GM12878 (cell line): Measurements from ENCODE around the gene ERC2. TPM values are rescaled to one million over a fixed set of nuclear protein-coding genes. Genes with fewer than 3 reads are reported as not detected.

Experiments
- ATAC-seq: fragments of 200-7000 bp; cut with Tn5 transposase; 3 replicates; pipeline ENCODE4 v1.9.1; 2020; ENCODE audit warnings: mild to moderate bottlenecking, moderate library complexity
- BruUV-seq: library from RNA; stranded (reverse); fragments of 400-500 nt; replicated peaks from 2 replicates; lab custom pipeline; 2021; lab: Mats Ljungman, UMichigan
- CTCF ChIA-PET: fragments of 300-600 bp; sonication (Branson Sonifier 250); formaldehyde crosslinking; extraction: SDS; loops from one replicate; lab custom pipeline; 2021; ENCODE audit warnings: inconsistent platforms; lab: Yijun Ruan, JAX
- POLR2A ChIA-PET: fragments of 350-600 bp; formaldehyde crosslinking; extraction: SDS; loops from one replicate; lab custom pipeline; 2021; ENCODE audit warnings: inconsistent platforms; lab: Charles Lee
- RAD21 ChIA-PET: fragments of 300-600 bp; sonication (Branson Sonifier 250); formaldehyde crosslinking; loops from one replicate; lab custom pipeline; 2023; ENCODE audit warnings: antibody characterized with exemption; ENCODE audit not compliant: unreplicated experiment; lab: Charles Lee
- SMC1A ChIA-PET: fragments of 300-600 bp; sonication (Branson Sonifier 250); formaldehyde crosslinking; loops from one replicate; lab custom pipeline; 2023; ENCODE audit not compliant: unreplicated experiment, uncharacterized antibody; lab: Charles Lee
- DNase-seq: peaks from one replicate; pipeline ENCODE4 v3.0.0-alpha.2; 2011; ENCODE audit warnings: low read depth, low spot score
- FAIRE-seq: peaks from 3 replicates; lab custom pipeline; 2011; peaks lifted over from hg19 to GRCh38; lab: Jason Lieb, UNC
- H2AFZ ChIP-seq: 2 replicates; pipeline ENCODE4 v1.6.0; 2011; ENCODE audit warnings: low read depth, low read length, control low read depth; ENCODE audit not compliant: control insufficient read depth
- H3K27ac ChIP-seq: 2 replicates; pipeline ENCODE4 v1.5.1; 2011; ENCODE audit warnings: control low read depth; ENCODE audit not compliant: control insufficient read depth, insufficient read depth
- H3K27me3 ChIP-seq, 2 experiments: replicated peaks in 1 of 2; 2 replicates each; pipeline versions ENCODE4 v1.6.0 to v1.6.1; 2011; ENCODE audit warnings: low read length in 1 of 2; ENCODE audit not compliant: control insufficient read depth in 2 of 2, insufficient read depth in 2 of 2
- H3K36me3 ChIP-seq, 2 experiments: 2 replicates each; pipeline ENCODE4 v1.5.1; 2011; ENCODE audit warnings: low read length in 1 of 2; ENCODE audit not compliant: control insufficient read depth in 2 of 2, insufficient read depth in 2 of 2
- H3K4me1 ChIP-seq: 2 replicates; pipeline ENCODE4 v1.6.1; 2011; ENCODE audit warnings: mild to moderate bottlenecking, low read length, moderate library complexity, mixed read lengths; ENCODE audit not compliant: control insufficient read depth, insufficient read depth
- H3K4me2 ChIP-seq: 2 replicates; pipeline ENCODE4 v1.6.0; 2011; ENCODE audit warnings: control low read depth; ENCODE audit not compliant: control insufficient read depth, insufficient read depth
- H3K4me3 ChIP-seq: fragments of 200-600 bp; sonication (generic); 2 replicates; pipeline ENCODE4 v1.5.1; 2016
- H3K79me2 ChIP-seq: 2 replicates; pipeline ENCODE4 v1.6.0; 2011; ENCODE audit warnings: low read length; ENCODE audit not compliant: control insufficient read depth, insufficient read depth
- H3K9ac ChIP-seq: 2 replicates; pipeline ENCODE4 v1.8.0; 2011; ENCODE audit warnings: low read length, control low read depth, mixed read lengths; ENCODE audit not compliant: control insufficient read depth, insufficient read depth
- H3K9me3 ChIP-seq: replicated peaks from 3 replicates; pipeline ENCODE4 v1.5.1; 2011; ENCODE audit warnings: mild to moderate bottlenecking, low read length; ENCODE audit not compliant: control insufficient read depth, insufficient read depth
- H4K20me1 ChIP-seq: 2 replicates; pipeline ENCODE4 v1.6.0; 2011; ENCODE audit not compliant: control insufficient read depth, insufficient read depth
- CEBPZ ChIP-seq: fragments of 150-350 bp; IDR thresholded peaks from 2 replicates; pipeline ENCODE4 v1.6.1; 2016; ENCODE audit warnings: low read depth, low read length
- DPF2 ChIP-seq: fragments of 450-650 bp; IDR thresholded peaks from 2 replicates; pipeline ENCODE4 v1.6.1; 2017; ENCODE audit warnings: mild to moderate bottlenecking
- JUND ChIP-seq: IDR thresholded peaks from 2 replicates; pipeline ENCODE4 v1.6.1; 2012; ENCODE audit warnings: low read depth, mild to moderate bottlenecking, low read length, improper control_type of control experiment, moderate library complexity
- KDM1A ChIP-seq: fragments of 200-600 bp; sonication (generic); IDR thresholded peaks from 2 replicates; pipeline ENCODE4 v1.6.1; 2016; ENCODE audit warnings: borderline replicate concordance
- MLLT1 ChIP-seq: fragments of 450-650 bp; IDR thresholded peaks from 2 replicates; pipeline ENCODE4 v1.6.1; 2016; ENCODE audit warnings: mild to moderate bottlenecking
- NR2C2 ChIP-seq: IDR thresholded peaks from 2 replicates; pipeline ENCODE4 v1.6.1; 2011; ENCODE audit warnings: borderline replicate concordance, low read depth; ENCODE audit not compliant: control insufficient read depth, insufficient read length
- REST ChIP-seq: IDR thresholded peaks from 2 replicates; pipeline ENCODE4 v1.6.1; 2012; ENCODE audit warnings: mild to moderate bottlenecking, low read depth, low read length
- ZBTB33 ChIP-seq: fragments of 450-650 bp; IDR thresholded peaks from 2 replicates; pipeline ENCODE4 v1.6.1; 2017; ENCODE audit warnings: mild to moderate bottlenecking
- ZNF274 ChIP-seq: IDR thresholded peaks from one replicate; pipeline ENCODE4 v1.8.0; 2011; ENCODE audit not compliant: insufficient read length, insufficient read depth
- WGBS: methylation state at CpG from one replicate; pipeline ENCODE4 v1.1.6; 2016; ENCODE audit warnings: low lambda C conversion rate; ENCODE audit not compliant: insufficient replicate concordance, insufficient coverage; ENCODE audit errors: missing lambda C conversion rate; 5-methylcytosine and 5-hydroxymethylcytosine counted together
- in situ Hi-C: fragments of 300-500 bp; cut with MboI; formaldehyde crosslinking; loops from 9 replicates; pipeline ENCODE4 v1.14.3; 2018; ENCODE audit warnings: mixed read lengths
- intact Hi-C: fragments of 100-400 bp; cut with micrococcal nuclease; formaldehyde crosslinking; loops from one replicate; pipeline ENCODE4 v1.14.2; 2022; ENCODE audit not compliant: unreplicated experiment
- polyA plus RNA-seq, 11 experiments: library from polyadenylated mRNA; depleted of rRNA in 4 of 11; unstranded in 6 of 11; stranded (reverse) in 5 of 11; fragments of >200 nt; fragmentation: Nextera tagmentation in 4 of 11; fragmentation: Illumina TruSeq in 1 of 11; extraction: Ambion mirVana in 4 of 11; extraction: Trizol in 1 of 11; gene quantifications; 1 replicate in 1 of 11; 2 replicates in 10 of 11; pipeline versions ENCODE4 v1.2.1 to v1.2.3, GENCODE V29; 2011 to 2016; ENCODE audit warnings: inconsistent platforms in 2 of 11, missing spikeins in 2 of 11, low read depth in 1 of 11
- total RNA-seq, 4 experiments: library from RNA; depleted of rRNA in 3 of 4; stranded (reverse); fragments of >200 nt in 3 of 4; fragmentation: Illumina TruSeq in 1 of 4; extraction: Trizol in 1 of 4; gene quantifications; 2 replicates each; pipeline versions ENCODE4 v1.2.1 to v1.2.3, GENCODE V29; 2013 to 2021

ERC2 gene
- total and polyA plus RNA-seq, 10 of the 15 experiments (the other 5 are each of a cell fraction or from before 2014, with no cell fraction given) = 0.06 to 1.4 (median 0.12) TPM; not detected in 3

- intact Hi-C loops = no loop called here
- ATAC-seq = no peak
- RAD21 ChIA-PET = interaction anchor here (0.7 to 2.4 kb wide), 6 partner anchors 10 to 233 kb away, joined by 3 to 7 read pairs (median 4); no protein-coding TSS in a partner anchor
These were observed 750.2 kb downstream of the ERC2 start for GRCh38 chr3:55718074-55718473.

More at GRCh38 chr3:55718074-55718473, 750.2 kb downstream of the ERC2 start:
- no peak for DNase-seq
- H4K20me1 ChIP-seq = no peaks in the 10 kb centered on the region
- TF ChIP-seq MLLT1 = no peak
- TF ChIP-seq REST = no peak
- TF ChIP-seq ZBTB33 = no peak
- TF ChIP-seq DPF2 = no peak
- TF ChIP-seq JUND = no peak
- no peak for TF ChIP-seq CEBPZ
- no peak for TF ChIP-seq NR2C2
- TF ChIP-seq KDM1A = no peak
- no peak for TF ChIP-seq ZNF274
- FAIRE-seq = no peak
- ChIA-PET SMC1A (interaction anchor here (0.9 to 4.9 kb wide), 9 partner anchors 8 to 231 kb away, joined by 3 to 27 read pairs (median 4); partner anchors contain the start of gene WNT5A), CTCF (interaction anchor here (0.9 to 5.1 kb wide), 2 partner anchors 213 to 231 kb away, joined by 3 to 19 read pairs; partner anchors contain the start of gene WNT5A), POLR2A (interaction anchor here (0.6 kb wide), 1 partner anchor 43 kb away, joined by 3 read pairs; no protein-coding TSS in a partner anchor)
- no peaks in the 10 kb centered on the region for H3K27me3 ChIP-seq
- no peak overlapping the region for H2AFZ ChIP-seq
- no peak overlapping the region for H3K27ac ChIP-seq
- no TSS peak for BruUV-seq
- H3K4me2 ChIP-seq = no peak overlapping the region
- WGBS = 46% methylated on average over 4 of the region's 4 CpGs
- H3K9ac ChIP-seq = no peak overlapping the region
- H3K36me3 ChIP-seq = no peaks in the 10 kb centered on the region
- no peak overlapping the region for H3K4me3 ChIP-seq
- no peaks in the 10 kb centered on the region for H3K9me3 ChIP-seq
- H3K79me2 ChIP-seq = no peaks in the 10 kb centered on the region
- in situ Hi-C loops = no loop called here
- 0 out of 2 replicates have a peak, but pooled peaks cover 3% of the 10 kb centered on the region for H3K4me1 ChIP-seq
